Trophoblast cell (in vitro differentiated cells and primary cell): ENCODE data around the gene SLC34A2.

Source experiments
- DNase-seq, 2 donors: peaks; one replicate each; pipeline ENCODE4 v3.0.0-alpha.2; 2016
- H2AFZ ChIP-seq: 2 replicates; pipeline ENCODE4 v1.6.1; 2013; ENCODE audit warnings: low read length, moderate library complexity, mild to moderate bottlenecking; ENCODE audit not compliant: insufficient read depth, poor library complexity
- H2AK5ac ChIP-seq: 2 replicates; pipeline ENCODE4 v1.6.1; 2013; ENCODE audit warnings: mild to moderate bottlenecking, low read length
- H2BK120ac ChIP-seq: 2 replicates; pipeline ENCODE4 v1.6.1; 2013; ENCODE audit warnings: low read length, mild to moderate bottlenecking, moderate library complexity; ENCODE audit not compliant: insufficient read depth, poor library complexity
- H2BK12ac ChIP-seq: 2 replicates; pipeline ENCODE4 v1.6.1; 2013; ENCODE audit warnings: mild to moderate bottlenecking, low read length, moderate library complexity
- H2BK5ac ChIP-seq: 2 replicates; pipeline ENCODE4 v1.6.1; 2013; ENCODE audit warnings: low read length, low read depth, moderate library complexity, mild to moderate bottlenecking; ENCODE audit not compliant: poor library complexity
- H3K14ac ChIP-seq: 2 replicates; pipeline ENCODE4 v1.6.1; 2013; ENCODE audit warnings: mild to moderate bottlenecking, low read length
- H3K18ac ChIP-seq: 2 replicates; pipeline ENCODE4 v1.6.1; 2013; ENCODE audit warnings: mild to moderate bottlenecking, low read length
- H3K23ac ChIP-seq: 2 replicates; pipeline ENCODE4 v1.6.1; 2013; ENCODE audit warnings: low read length
- H3K27ac ChIP-seq: 2 replicates; pipeline ENCODE4 v1.5.1; 2013; ENCODE audit warnings: low read depth, mild to moderate bottlenecking, inconsistent platforms, low read length, moderate library complexity
- H3K27me3 ChIP-seq: 2 replicates; pipeline ENCODE4 v1.6.1; 2013; ENCODE audit warnings: inconsistent platforms, mild to moderate bottlenecking, low read length, moderate library complexity; ENCODE audit not compliant: insufficient read depth
- H3K36me3 ChIP-seq, 2 experiments: 1 replicate in 1 of 2; 2 replicates in 1 of 2; pipeline ENCODE4 v1.6.1; 2013; ENCODE audit warnings: low read length in 2 of 2, mild to moderate bottlenecking in 2 of 2, moderate library complexity in 1 of 2; ENCODE audit not compliant: insufficient read depth in 2 of 2, control insufficient read depth in 1 of 2
- H3K4ac ChIP-seq: 2 replicates; pipeline ENCODE4 v1.6.1; 2013; ENCODE audit warnings: low read depth, mild to moderate bottlenecking, low read length, moderate library complexity
- H3K4me1 ChIP-seq, 2 experiments: 1 replicate in 1 of 2; 2 replicates in 1 of 2; pipeline ENCODE4 v1.6.1; 2013; ENCODE audit warnings: low read length in 2 of 2, mild to moderate bottlenecking in 2 of 2, moderate library complexity in 1 of 2; ENCODE audit not compliant: insufficient read depth in 2 of 2, control insufficient read depth in 1 of 2
- H3K4me2 ChIP-seq: 2 replicates; pipeline ENCODE4 v1.6.1; 2013; ENCODE audit warnings: inconsistent platforms, mild to moderate bottlenecking, low read length, moderate library complexity
- H3K4me3 ChIP-seq: 2 replicates; pipeline ENCODE4 v1.5.1; 2013; ENCODE audit warnings: mild to moderate bottlenecking, low read depth, low read length, inconsistent platforms
- H3K79me1 ChIP-seq: one replicate; pipeline ENCODE4 v1.6.1; 2013; ENCODE audit warnings: low read length
- H3K79me2 ChIP-seq: 2 replicates; pipeline ENCODE4 v1.6.1; 2013; ENCODE audit warnings: low read length, mild to moderate bottlenecking; ENCODE audit not compliant: control insufficient read depth, insufficient read depth, poor library complexity
- H3K9ac ChIP-seq: 2 replicates; pipeline ENCODE4 v1.6.1; 2013; ENCODE audit warnings: mild to moderate bottlenecking, low read length
- H3K9me3 ChIP-seq: 2 replicates; pipeline ENCODE4 v1.6.1; 2013; ENCODE audit warnings: low read depth, mild to moderate bottlenecking, control low read depth, inconsistent platforms, low read length; ENCODE audit not compliant: insufficient read depth
- H4K12ac ChIP-seq: 2 replicates; pipeline ENCODE4 v1.6.1; 2013; ENCODE audit warnings: low read depth, mild to moderate bottlenecking, low read length, moderate library complexity
- H4K8ac ChIP-seq: 2 replicates; pipeline ENCODE4 v1.6.1; 2013; ENCODE audit warnings: low read depth, mild to moderate bottlenecking, low read length, moderate library complexity
- H4K91ac ChIP-seq: one replicate; pipeline ENCODE4 v1.6.1; 2013; ENCODE audit warnings: low read depth, mild to moderate bottlenecking, low read length, moderate library complexity
- whole genome bisulfite sequencing: extraction: QIAGEN DNeasy Blood & Tissue Kit; methylation state at CpG from one replicate; pipeline ENCODE4 v1.1.7; 2013; ENCODE audit warnings: missing lambda C conversion rate; ENCODE audit not compliant: insufficient read length, insufficient coverage; ENCODE audit errors: extremely low coverage; 5-methylcytosine and 5-hydroxymethylcytosine counted together

Gene SLC34A2

DNA sequence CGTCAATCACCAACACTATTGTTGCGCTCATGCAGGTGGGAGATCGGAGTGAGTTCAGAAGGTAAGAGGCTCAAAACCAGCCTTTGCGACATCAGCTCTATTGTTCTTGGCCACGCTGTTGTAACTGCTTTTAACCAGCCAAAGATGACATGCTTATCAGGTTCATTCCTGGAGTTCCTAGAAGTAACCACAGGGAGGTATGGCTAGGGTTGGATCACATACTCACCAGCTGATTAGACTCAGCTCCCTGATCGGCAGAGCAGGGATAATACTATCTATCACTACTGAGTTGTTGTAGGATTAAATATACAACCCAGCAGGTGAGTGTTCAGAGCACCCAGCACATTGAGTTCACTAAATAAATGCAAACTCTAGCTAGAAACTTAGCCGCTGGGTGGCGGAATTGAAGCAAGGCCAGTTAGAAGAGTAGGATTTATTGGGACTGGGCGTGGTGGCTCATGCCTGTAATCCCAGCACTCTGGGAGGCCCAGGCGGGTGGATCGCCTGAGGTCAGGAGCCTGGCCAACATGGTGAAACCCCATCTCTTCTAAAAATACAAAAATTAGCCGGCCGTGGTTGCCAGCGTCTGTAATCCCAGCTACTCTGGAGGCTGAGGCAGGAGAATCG, 12.4 kb downstream of the SLC34A2 start:
- H2AFZ ChIP-seq, result no peak overlapping the region
- H3K27me3 ChIP-seq, result no peaks in the 10 kb centered on the region
- no CpG with 5 or more reads among the region's 15 CpGs for WGBS
- H4K12ac ChIP-seq, result no peak overlapping the region
- no peak overlapping the region for H3K18ac ChIP-seq
- no peak overlapping the region for H2BK120ac ChIP-seq
- no peak overlapping the region for H2AK5ac ChIP-seq
- H3K27ac ChIP-seq, result no peak overlapping the region
- no peaks in the 10 kb centered on the region for H3K79me2 ChIP-seq
- peak; percentile 64 to 84 for DNase-seq
- H3K14ac ChIP-seq, result no peak overlapping the region
- no peak overlapping the region for H4K8ac ChIP-seq
- no peak overlapping the region for H3K4me3 ChIP-seq
- H3K9ac ChIP-seq, result no peak overlapping the region
- H3K36me3 ChIP-seq, result no peaks in the 10 kb centered on the region
- no peak overlapping the region for H4K91ac ChIP-seq
- no peak overlapping the region for H2BK12ac ChIP-seq
- no peaks in the 10 kb centered on the region for H3K9me3 ChIP-seq
- peaks cover 0 to 4% of the 10 kb centered on the region in 2 experiments for H3K4me1 ChIP-seq
- no peak overlapping the region for H2BK5ac ChIP-seq
- no peaks in the 10 kb centered on the region for H3K79me1 ChIP-seq
- no peak overlapping the region for H3K4me2 ChIP-seq
- no peak overlapping the region for H3K4ac ChIP-seq
- H3K23ac ChIP-seq, result no peak overlapping the region

DNA sequence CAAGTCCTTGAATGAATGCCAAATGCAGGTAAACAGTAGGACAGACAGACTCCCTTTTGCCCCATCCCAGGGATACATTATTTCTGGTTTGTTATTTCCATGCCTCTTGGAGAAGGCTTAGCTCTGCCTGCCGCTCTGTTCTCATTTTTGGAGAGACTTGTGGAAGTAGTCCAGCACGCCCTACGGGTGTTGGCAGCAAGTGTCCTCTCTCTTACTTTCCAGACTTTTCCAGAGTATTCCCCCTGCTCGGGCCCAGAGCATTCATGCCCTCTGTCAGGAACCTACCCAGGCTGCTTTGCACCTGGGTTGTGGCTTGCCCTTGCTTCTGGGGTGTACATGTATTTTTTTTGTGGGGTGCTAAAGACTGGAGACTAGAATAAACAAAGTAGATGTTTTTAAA, 15.3 kb downstream of the SLC34A2 start:
- H4K8ac ChIP-seq, result no peak overlapping the region
- no peak overlapping the region for H4K91ac ChIP-seq
- no peak overlapping the region for H4K12ac ChIP-seq
- no peak overlapping the region for H3K14ac ChIP-seq
- H3K4me3 ChIP-seq, result no peak overlapping the region
- no peak overlapping the region for H2BK5ac ChIP-seq
- H3K4ac ChIP-seq, result no peak overlapping the region
- H2AFZ ChIP-seq, result no peak overlapping the region
- no peak overlapping the region for H3K18ac ChIP-seq
- no peak overlapping the region for H3K4me2 ChIP-seq
- no peaks in the 10 kb centered on the region for H3K27me3 ChIP-seq
- H3K36me3 ChIP-seq, result no peaks in the 10 kb centered on the region
- no peak overlapping the region for H3K27ac ChIP-seq
- peaks cover 0 to 4% of the 10 kb centered on the region in 2 experiments for H3K4me1 ChIP-seq
- no peak for DNase-seq
- H2AK5ac ChIP-seq, result no peak overlapping the region
- no peak overlapping the region for H3K23ac ChIP-seq
- no CpG with 5 or more reads among the region's 4 CpGs for WGBS
- no peak overlapping the region for H2BK12ac ChIP-seq
- H3K79me1 ChIP-seq, result no peaks in the 10 kb centered on the region
- no peaks in the 10 kb centered on the region for H3K79me2 ChIP-seq
- no peak overlapping the region for H2BK120ac ChIP-seq
- no peaks in the 10 kb centered on the region for H3K9me3 ChIP-seq
- no peak overlapping the region for H3K9ac ChIP-seq

DNA sequence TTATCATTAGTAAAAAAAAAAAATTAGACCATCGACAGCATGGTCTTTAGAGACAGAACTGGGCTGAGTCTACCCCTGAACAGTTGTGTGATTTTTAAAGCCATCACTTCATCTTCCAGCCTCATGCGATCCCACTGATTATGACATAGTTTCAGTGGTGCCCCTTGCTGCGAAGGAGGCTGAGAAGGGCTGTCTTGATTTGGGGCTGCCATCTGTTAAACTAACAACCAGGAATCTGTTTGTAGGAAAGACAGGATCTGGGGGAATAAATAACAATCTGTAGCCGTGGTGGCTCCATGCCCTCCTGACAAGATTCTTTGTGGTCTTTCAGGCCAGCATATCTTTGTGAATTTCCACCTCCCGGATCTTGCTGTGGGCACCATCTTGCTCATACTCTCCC, 17.1 kb downstream of the SLC34A2 start:
- no peaks in the 10 kb centered on the region for H3K27me3 ChIP-seq
- H3K14ac ChIP-seq, result no peak overlapping the region
- no peak overlapping the region for H4K91ac ChIP-seq
- no peaks in the 10 kb centered on the region for H3K79me1 ChIP-seq
- no peak overlapping the region for H3K4me2 ChIP-seq
- no peak overlapping the region for H2BK120ac ChIP-seq
- no peak overlapping the region for H2BK12ac ChIP-seq
- no peak overlapping the region for H3K18ac ChIP-seq
- H3K4me3 ChIP-seq, result no peak overlapping the region
- DNase-seq, result no peak
- H3K4ac ChIP-seq, result no peak overlapping the region
- H3K27ac ChIP-seq, result no peak overlapping the region
- H3K79me2 ChIP-seq, result no peaks in the 10 kb centered on the region
- no peak overlapping the region for H2AFZ ChIP-seq
- no peak overlapping the region for H3K23ac ChIP-seq
- WGBS, result no CpG with 5 or more reads among the region's 5 CpGs
- no peak overlapping the region for H4K8ac ChIP-seq
- H3K9ac ChIP-seq, result no peak overlapping the region
- no peak overlapping the region for H2AK5ac ChIP-seq
- no peaks in the 10 kb centered on the region for H3K9me3 ChIP-seq
- H4K12ac ChIP-seq, result no peak overlapping the region
- H3K36me3 ChIP-seq, result no peaks in the 10 kb centered on the region
- H3K4me1 ChIP-seq, result peaks cover 0 to 2% of the 10 kb centered on the region in 2 experiments
- no peak overlapping the region for H2BK5ac ChIP-seq

DNA sequence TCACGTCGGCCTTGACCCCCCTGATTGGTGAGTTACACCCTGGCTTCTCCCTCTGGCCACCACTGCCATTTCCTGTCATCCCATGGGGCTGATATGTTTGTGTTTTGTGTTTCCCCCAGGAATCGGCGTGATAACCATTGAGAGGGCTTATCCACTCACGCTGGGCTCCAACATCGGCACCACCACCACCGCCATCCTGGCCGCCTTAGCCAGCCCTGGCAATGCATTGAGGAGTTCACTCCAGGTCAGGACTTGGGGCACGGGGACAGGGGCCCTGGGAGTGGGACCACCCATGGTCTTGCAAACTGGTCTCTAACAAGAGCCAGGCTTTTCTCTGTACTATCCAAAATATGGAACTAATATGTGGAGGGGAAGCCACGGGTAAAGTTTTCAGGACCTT, 18.7 kb downstream of the SLC34A2 start:
- Histone ChIP-seq H3K4me3 (no peak overlapping the region), H3K79me1 (no peaks in the 10 kb centered on the region), H4K8ac (no peak overlapping the region), H3K4me1 (no peaks in the 10 kb centered on the region), H3K27ac (no peak overlapping the region), H2BK5ac (no peak overlapping the region), H4K91ac (no peak overlapping the region), H3K27me3 (no peaks in the 10 kb centered on the region), H2AK5ac (no peak overlapping the region), H2BK12ac (no peak overlapping the region), H3K36me3 (no peaks in the 10 kb centered on the region), H3K14ac (no peak overlapping the region), H2BK120ac (no peak overlapping the region), H3K9me3 (no peaks in the 10 kb centered on the region), H2AFZ (no peak overlapping the region), H4K12ac (no peak overlapping the region), H3K4me2 (no peak overlapping the region), H3K79me2 (no peaks in the 10 kb centered on the region), H3K9ac (no peak overlapping the region), H3K18ac (no peak overlapping the region), H3K4ac (no peak overlapping the region), H3K23ac (no peak overlapping the region)
- no CpG with 5 or more reads among the region's 10 CpGs for WGBS
- DNase-seq, result no peak
